Urothelium cell line (cell line): Measurements from ENCODE around the gene RFTN1.

Experiments used
- DNase-seq: peaks from one replicate; pipeline ENCODE4 v3.0.0; 2011; ENCODE audit warnings: low spot score, mixed read lengths
- FAIRE-seq: peaks from 2 replicates; lab custom pipeline; 2011; peaks lifted over from hg19 to GRCh38; lab: Jason Lieb, UNC

Gene RFTN1

DNA sequence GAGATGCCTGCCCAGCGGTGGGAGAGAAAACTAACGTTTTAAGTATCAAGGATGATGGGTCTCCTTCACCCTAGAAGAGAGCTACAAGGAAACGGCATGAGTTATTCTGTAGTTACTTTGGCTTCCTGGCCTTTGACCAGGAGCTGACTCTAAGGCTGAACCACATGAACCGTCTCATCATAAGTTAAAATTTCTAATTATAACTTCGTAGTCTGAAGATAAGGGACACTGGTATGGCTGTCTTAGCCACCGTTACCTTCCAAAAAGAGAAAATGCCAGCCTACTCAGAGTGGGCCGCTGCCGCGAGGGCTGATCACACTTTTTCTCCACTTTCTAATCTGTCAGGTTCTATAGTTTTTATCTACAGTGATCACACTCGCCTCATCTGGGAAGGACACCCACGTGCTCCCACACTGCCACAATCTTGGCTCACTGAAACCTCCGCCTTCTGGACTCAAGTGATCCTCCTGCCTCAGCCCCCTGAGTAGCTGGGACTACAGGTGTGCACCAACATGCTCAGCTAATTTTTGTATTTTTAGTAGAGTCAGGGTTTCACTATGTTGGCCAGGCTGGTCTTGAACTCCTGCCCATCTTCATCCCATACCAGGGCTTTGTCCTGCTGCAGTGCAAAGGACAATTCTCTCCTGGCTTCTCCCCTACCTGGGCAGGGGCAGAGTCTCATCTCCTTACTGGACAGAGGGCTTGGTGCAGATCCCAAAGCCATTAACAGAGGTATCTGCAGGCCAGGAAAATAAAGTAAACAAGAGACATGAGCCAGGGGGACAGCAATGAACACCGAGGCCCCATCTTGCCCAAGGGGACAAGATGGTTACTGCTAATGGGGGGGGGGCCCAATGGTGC lies 73.4 kb downstream of the RFTN1 start:
- FAIRE-seq, result no peak

DNA sequence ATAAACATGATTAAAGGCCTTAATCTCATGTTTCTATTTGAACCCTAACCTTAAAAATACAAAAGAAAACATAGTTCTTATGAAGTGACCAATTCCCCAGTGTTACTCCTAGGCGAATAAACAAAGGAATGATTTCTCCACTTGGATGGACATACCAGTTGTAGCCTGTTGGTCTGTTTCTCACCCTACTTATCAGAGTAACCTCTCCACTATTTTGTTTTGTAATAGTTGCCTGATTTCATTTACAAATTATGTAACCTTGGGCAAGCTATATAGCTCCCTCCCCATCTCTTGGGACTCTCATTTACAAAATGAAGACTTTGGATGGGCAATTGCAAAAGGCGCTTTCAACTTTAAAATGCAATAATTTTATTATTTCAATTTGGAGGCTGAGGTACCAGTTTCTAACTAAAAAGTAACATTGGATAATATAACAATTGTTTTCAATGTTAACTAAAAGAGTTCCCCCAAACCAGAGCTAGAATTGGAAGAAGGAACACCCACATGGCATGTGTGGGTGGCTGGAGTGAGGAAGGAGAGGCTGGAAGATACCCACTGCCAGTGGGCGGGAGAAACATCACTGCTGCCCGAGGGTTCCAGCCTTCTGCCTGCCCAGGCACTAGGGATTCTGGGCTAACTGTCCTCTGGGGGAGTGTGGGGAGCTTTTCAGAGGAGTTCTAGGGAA lies 74.2 kb downstream of the RFTN1 start:
- FAIRE-seq (no peak), DNase-seq (no peak)

More for the DNA sequence above, 73.4 kb downstream of the RFTN1 start:
- DNase-seq, result no peak

DNA sequence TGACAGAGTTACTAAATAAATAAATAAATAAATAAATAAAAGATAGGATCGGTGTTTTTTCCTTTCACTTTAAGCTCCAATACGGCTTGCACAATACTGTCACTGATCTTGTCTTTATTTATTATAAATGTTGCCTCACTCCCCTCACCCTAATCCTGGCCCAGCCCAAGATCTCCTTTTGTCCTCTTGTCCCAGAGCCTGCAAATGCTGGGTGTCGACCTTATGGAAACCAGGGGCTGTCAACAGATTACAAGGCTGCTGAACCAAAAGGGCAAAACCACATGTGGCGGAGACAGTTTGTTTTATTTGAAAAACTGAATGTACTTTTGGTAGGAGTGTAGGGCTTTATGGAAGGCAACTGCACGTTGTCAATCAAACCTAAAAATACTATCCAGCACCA lies 75.9 kb downstream of the RFTN1 start:
- DNase-seq, result no peak
- FAIRE-seq, result no peak

DNA sequence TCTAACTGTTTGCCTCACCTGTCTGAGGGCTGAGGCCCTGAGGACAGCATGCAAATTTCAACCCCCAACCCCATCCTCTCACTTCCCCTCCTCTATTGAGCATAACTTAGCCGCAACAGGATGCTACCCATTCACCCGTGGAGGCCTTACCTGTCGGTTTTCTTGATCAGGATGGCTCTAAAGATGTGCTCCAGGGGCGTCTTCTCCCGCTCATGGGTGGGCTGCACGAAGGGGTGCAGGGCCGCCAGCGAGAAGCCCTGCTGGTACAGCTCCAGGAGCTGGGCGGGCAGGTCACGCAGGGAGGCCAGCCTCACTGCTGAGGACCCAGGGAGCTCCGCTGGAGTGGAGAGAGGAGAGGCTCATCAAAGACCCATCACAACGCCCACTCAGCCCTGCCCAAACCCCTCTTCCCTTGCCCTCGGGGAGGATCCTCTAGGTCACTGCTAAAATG lies 79.8 kb downstream of the RFTN1 start:
- no peak for DNase-seq
- FAIRE-seq, result no peak

DNA sequence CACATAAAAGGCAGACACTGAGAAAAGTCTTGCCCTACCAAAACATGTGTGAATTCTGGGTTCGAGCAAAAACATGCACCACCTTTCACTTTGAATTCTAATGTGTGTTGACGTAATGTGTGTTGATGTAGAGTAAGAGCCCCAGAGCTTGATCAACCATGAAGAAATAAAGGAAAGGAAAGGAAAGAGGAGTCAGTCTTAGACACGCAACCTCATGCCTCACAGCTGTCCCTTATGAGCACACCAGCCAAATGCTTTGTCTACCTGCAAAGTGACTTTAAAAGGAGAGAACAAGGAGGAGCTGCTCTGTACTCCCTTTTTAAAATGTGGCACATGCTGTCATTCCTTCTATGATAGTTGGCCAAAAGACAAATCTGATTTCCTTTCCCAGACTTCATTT lies 80.8 kb downstream of the RFTN1 start:
- DNase-seq (no peak), FAIRE-seq (no peak)

DNA sequence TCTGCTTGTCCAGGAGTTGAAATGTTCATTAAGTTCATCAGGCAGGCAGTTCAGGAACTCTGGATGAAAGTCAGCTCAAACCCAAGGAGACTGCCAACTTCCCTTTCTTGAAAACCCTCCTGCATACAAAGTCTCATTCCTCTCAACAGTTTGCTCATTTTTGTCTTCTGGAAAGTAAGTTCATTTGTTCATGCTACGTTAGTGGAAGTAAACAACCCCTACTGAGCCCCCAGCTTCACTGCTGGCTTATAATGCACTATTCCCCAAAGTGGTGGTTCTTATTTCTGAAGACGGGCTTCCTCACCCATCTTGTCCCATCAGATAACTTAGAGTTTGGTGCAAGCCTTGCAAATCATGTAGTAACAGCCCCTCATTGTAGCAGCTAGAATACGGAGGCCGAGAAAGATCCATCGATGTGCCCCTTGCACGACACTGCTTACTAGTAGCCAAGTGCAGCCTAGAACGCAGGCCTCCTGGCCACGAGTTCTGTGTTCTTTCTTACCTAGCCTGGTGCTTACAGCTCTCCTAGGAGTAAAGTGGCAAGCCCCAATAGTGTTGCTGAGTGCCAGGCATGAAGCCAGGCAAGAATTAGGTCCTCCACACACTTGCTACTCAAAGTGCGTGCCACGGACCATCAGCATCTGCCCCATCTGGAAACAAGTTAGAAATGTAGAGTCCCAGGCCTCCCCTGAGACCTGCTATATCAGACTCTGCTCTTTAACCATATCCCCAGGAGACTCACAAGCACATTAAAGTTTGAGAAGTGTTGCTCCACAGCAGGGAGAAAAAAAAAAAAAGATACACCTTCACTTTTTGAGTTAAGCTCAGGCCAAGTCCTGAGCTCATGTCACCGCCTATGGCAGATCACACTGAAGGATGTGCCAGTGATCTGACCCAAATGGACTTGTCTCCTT lies 82.5 kb downstream of the RFTN1 start:
- FAIRE-seq (no peak), DNase-seq (no peak)

DNA sequence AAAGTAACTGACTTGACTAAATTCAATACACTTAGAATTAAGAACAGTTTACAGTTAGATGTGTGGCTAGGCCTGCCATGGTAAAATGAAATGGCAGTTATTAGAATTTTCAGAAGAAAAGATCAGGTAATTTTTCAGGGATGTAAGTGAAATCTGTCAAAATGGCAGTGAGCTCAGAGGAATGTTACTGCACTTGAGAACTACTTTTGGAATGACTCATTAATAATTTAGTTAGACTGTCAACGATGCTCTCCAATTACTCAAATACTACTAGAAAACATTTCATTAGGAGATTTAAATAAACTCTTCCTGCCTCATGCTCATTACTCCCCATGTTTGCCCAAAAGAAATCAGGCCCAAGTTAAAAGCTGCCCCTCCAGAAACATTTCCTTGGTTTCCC lies 84.4 kb downstream of the RFTN1 start:
- FAIRE-seq (no peak), DNase-seq (no peak)

DNA sequence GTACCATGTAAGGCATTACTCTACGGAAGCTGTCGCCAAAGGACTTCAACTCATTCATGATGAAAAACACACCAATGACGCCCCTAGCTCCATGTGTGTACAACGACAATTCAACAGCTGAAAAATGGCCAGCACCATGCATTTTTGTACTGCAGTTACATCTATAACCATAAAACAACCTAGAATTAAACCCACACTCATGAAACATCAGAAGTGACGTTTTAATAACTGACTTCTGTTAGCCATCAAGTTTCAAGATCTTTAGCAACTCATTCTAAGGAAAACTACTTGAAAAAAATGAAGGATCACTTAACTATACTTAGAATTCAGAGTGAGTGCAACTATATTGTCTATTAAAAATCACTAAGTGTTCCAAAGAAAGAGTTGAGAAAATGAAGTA lies 84.9 kb downstream of the RFTN1 start:
- FAIRE-seq (no peak), DNase-seq (no peak)

DNA sequence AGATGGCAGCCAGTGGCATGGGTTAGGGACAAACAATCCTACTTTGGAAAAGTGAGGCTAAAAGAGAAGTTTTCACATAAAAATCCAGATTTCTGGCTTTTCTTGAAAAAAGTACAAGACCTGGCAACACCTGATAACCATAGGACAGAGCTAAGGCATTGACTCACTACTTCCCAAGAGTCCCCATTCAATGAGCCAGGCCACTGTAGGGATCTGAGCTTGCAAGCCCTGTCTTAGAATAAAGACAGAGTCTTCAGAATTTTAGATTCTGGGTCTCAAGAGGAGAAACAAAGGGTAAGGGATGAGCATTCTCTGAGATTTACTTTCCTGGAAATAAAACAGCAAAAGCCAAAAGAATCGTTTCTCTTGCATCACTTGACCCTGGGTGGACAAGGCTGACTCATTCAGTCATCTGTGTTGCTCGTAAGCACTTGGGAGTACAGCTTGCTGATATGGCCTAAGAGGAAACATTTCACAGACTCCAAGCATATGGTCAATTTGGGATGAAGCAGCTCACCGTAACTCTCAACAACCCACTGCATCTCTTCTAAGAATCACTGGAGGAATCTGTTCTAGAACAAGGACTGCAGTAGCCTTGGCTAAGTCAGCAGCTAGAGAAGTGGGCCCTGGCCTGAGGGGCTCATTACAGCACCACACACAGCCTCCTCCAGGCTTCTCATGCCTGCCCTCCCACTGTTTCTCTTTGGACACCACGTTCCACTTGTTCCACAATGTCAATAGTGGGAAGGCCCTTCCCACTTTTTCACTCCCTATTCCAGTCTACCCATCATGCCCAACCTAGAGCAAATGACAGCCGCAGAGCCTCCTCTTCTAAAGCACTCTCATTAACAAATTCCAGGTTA lies 86.2 kb downstream of the RFTN1 start:
- no peak for FAIRE-seq
- DNase-seq, result no peak

DNA sequence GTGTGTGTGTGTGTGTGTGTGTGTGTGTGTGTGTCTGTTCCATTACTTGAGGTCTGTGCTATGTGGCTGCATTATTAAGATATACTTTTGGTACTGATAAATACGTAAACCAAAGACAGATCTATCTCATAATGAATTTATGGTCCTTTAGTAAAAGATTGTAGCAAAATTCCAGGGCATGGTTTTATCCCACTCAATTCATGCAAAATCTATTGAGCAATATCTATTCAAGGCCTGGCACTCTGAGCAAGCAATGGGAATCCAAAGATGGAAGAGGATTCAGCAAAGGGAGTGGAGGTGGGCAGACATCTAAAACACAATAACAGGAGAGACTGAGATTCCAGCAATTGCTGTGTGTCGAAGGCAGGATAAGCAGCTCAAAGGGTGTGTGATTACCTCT lies 86.8 kb downstream of the RFTN1 start:
- DNase-seq, result no peak

DNA sequence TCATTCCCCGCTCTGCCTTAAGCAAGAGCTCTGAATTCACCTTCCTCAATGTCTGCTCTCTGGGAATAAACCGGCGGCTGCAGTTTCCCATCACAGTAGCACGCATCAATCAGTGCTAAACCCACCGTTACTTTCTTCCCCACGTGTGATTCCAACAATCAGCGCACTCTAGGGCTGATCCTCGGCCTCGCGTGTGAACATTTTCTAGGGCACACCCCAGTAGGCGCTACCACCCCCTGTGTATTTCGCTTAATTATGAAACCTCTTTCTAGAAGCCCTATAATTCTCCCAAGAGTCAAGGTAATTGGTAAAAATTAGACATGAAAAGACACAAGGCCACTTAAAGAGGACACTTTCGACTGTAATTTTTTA lies 87.5 kb downstream of the RFTN1 start:
- DNase-seq (no peak), FAIRE-seq (no peak)

More for the DNA sequence above, 86.8 kb downstream of the RFTN1 start:
- no peak for FAIRE-seq

DNA sequence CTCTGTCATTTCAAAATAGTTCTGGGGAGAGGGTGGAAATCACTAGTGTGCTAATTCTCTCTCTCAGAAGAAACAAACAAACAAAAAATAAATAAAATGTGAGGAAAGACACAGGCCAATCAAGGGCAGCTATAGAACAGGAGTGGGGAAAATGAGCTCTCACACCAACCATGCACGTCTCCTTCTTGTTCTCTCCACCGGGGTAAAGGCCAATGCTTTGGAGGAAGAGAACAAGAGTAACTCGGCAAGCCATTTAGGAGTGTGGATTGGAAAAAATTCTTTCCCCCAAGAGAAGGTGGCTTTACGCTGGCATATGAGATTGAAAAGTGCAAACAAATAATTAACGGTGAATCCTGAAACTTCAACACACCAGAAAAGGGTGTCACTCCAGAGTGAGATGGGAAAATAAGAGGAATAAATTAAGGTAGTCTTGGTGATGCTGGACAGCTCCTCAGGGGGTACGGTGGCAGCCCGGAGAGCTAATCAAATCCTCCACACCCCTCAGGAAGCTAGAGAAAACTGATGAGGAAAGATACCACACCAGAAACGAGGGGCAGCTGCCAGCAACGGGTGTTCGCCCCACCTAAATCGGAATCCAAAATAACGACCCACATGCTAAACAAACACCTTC lies 88.0 kb downstream of the RFTN1 start:
- no peak for FAIRE-seq

DNA sequence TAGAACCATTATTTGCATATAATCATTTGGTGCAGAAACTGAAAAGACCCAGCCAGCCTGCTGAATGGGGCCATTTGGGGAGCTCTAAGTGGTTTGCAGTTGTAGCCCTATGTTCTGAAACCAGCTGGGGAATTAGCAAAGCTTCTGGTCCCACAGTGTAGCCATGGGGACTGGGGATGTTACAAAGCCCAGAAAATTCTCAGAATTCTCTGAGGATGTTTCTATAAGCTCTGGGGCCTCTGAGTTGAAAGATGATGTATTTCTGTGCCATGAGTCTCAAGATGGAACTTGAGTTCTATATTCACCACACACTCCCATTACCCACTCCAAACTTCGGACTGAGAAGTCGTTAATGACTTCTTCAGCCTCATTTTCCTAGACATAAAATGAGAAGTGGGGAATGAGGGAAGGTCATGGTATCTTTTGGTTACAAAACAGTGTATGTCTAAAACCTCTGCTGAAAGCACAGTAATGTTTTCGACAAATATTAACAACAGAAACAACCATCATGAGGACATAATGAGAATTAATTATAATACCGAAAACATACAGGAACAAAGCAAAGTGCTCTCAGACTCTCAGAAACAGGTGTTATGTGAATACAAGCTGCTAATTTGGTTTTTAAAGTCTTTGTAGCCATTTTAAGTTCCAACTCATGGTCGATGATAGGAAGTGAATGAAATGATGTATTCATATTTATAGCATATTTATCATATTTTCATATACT lies 89.4 kb downstream of the RFTN1 start:
- DNase-seq (no peak), FAIRE-seq (no peak)

More for the DNA sequence above, 88.0 kb downstream of the RFTN1 start:
- no peak for DNase-seq

DNA sequence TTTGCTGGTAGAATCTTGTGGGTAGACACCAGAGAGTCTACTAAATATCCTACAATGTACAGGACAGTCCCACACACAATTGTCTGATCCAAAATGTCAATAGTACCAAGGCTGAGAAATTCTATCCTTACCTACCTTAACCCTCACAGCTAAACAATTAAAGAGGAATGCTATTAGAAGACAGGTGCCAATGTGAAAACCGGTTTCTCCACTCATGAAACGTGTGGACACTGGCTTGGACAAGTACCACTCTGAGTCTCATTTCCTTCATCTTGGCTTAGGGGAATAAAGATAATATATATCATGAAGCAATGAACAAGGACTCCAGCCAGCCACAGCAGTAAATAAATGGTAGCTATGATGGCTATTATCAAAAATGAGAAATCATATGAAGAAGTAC lies 90.2 kb downstream of the RFTN1 start:
- FAIRE-seq, result no peak
- DNase-seq, result no peak

DNA sequence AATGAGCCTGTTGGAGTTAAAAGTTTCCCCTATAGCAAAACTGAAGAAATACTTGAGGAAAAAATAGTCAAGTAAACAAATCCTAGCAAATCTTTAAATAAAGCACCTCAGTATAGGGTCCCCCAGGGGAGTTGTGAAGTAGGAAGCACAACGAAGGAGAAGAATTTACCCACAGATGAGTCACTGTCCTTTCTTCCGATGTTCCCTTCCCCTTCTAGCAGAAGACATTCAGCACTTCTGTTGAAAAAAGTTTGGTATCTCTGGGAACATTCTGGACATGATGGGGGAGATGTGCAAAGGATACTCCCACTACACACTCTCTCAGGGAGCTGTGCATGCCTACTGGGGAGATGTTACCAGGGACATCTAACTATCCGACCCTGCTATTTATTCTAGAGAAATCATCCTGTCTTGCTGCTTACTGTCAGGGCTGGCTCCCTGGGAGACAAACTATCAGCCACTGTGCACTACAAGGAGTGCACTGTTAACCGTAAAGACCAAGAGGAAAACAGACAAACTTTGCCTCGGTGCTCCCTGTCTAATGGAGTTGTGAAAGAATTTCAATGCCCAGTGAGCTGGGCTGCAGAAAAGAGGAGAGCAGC lies 93.8 kb downstream of the RFTN1 start:
- DNase-seq, result no peak

DNA sequence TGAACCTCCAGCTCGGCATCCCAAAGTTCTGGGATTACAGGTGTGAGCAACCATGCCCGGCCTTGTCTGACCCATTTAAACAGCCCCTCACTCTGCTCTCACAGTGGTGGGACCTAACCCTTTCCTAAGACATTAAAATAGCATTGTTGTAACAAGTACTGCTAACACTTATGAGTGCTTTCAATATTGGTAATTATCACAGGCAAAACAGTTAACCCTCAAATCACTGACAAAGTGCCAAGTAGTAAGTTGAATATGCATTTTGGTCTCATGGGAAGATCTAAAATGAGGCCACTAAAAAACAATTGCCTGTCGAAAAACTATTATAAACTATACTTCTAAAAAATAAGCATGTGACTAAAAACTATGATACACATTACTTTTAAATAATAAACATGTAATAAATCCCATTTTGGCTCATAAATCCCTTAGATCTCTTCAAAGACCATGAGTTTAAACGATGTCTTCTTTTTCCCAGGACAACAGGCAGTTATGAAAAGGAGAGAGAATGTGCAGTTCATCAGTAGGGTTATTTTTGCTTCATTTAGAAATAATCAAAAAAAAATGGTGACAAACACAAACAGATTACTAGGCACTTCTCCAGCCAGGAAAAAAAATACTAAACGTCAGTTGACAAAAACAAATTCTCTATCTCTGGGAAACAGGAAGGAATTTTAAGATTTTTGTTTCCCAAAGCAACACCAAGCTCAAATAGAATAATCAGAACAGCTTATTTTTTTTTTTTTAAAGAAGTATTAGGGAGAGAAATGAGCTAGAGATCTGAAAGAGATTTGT lies 95.4 kb downstream of the RFTN1 start:
- FAIRE-seq, result no peak

More for the DNA sequence above, 93.8 kb downstream of the RFTN1 start:
- no peak for FAIRE-seq

DNA sequence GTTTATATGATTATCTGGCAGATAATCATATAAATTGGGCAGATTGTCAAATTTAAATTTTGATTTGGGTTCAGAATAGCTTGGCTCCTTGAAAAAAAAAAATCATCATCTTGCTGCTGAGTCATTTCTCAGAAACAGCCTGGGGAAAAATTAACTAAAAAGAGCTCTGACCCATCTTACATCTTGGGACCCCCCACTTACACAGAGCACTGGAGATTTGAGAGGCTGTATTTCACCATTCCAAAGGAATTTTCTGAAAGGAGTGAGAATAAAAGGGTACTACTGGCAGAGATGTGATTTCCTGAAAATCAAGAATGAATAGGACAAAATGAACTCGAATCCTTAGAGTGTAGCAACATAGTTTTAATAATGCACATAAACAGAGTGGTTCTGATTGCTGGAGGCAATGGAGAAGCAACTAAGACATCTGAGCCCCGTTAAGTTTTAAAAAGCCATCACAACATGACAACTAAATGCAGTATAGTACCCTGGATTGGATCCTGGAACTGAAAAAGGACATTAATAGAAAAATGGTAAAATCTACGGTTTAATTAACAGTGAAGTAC lies 97.5 kb downstream of the RFTN1 start:
- no peak for DNase-seq
- FAIRE-seq, result no peak

More for the DNA sequence above, 95.4 kb downstream of the RFTN1 start:
- DNase-seq, result no peak

DNA sequence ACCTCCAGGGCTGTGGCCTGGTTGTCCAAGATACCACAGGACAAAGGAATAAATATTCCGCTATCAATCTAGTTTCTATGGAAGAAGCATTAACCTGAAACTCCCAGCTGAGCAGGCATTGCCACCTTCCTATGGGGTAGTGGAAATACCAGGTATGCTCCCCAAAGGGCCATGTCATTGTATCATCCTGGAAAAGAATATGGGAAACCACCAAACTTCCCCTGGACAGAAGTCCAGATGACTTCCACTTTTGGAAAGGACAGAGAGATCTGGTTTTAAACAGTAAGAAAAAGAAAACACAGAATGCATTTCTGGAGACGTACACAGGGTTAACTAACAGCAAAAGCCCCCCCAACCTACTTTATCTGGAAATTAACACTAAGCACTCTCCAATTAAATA lies 100.2 kb downstream of the RFTN1 start:
- no peak for FAIRE-seq
- DNase-seq, result no peak
